Loucy (cell line): ENCODE measurements around the gene NUDT1.

ENCODE experiments used
- CTCF ChIP-seq: fragments of 200-600 bp; sonication (generic); conservative IDR thresholded peaks from 2 replicates; pipeline ENCODE4 v1.5.1; 2014; ENCODE audit warnings: mild to moderate bottlenecking, antibody characterized with exemption, low read length
- EZH2phosphoT487 ChIP-seq: fragments of 200-600 bp; IDR thresholded peaks from 2 replicates; pipeline ENCODE4 v1.6.1; 2018; ENCODE audit warnings: antibody characterized with exemption, mild to moderate bottlenecking, moderate library complexity, borderline replicate concordance

DNA sequence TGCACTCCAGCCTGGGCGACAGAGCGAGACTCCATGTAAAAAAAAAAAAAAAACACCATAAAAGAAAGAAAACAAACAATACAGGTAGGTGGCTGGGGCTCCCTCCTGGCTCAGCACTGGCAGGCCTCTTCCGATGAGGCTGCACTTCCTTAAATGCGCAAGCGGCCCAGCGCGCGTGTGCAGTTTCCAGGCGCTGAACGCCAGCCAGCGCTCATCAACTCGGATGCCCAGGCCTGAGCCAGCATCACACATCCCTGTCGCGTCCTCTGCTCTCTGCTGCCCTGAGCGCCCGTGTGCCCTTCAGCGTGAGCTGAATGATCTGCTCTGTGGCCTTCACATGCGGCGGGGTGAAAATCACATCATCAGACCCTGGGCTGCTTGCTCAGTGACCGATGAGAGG, 31.8 kb downstream of the NUDT1 start:
- TF ChIP-seq CTCF = no peak
- TF ChIP-seq EZH2phosphoT487 = no peak
